ENCODE measurements around the gene ODAD4. TPM values are rescaled to one million over a fixed set of nuclear protein-coding genes. Genes with fewer than 3 reads are reported as not detected.

The ODAD4 gene
- polyA plus RNA-seq, 1 experiment: 0.56 TPM

GRCh38 chr17:41915566-41915965, 14.9 kb upstream of the ODAD4 start:
- ChIA-PET POLR2A (no interaction called here), CTCF (no interaction called here)
- H3K27me3 ChIP-seq (ENCODE audit: control insufficient read depth, insufficient read depth, low read length): no peaks in the 10 kb centered on the region
- DNase-seq (ENCODE audit: low read depth, low spot score): no peak
- no peak overlapping the region for H3K4me3 ChIP-seq (ENCODE audit: low read depth, low read length)
- H3K27ac ChIP-seq (ENCODE audit: low read depth, low read length): peak overlapping the region; percentile 21
- no peaks in the 10 kb centered on the region; the same call in 1 of the 2 replicates for H3K9me3 ChIP-seq (ENCODE audit: control insufficient read depth, insufficient read depth, low read length)
- TF ChIP-seq CTCF (IDR thresholded peaks at IDR 0.05; ENCODE audit: low read depth, low read length): no peak

GRCh38 chr17:41917192-41917591, 13.2 kb upstream of the ODAD4 start:
- Histone ChIP-seq H3K27ac (ENCODE audit: low read depth, low read length) (no peak overlapping the region), H3K27me3 (ENCODE audit: control insufficient read depth, insufficient read depth, low read length) (no peaks in the 10 kb centered on the region), H3K4me3 (ENCODE audit: low read depth, low read length) (peak overlapping the region; percentile 98), H3K9me3 (ENCODE audit: control insufficient read depth, insufficient read depth, low read length) (no peaks in the 10 kb centered on the region; the same call in 1 of the 2 replicates)
- ChIA-PET POLR2A (interaction anchor here (0.6 to 2.9 kb wide), 4 partner anchors 10 to 105 kb away, joined by 3 to 23 read pairs (median 6); partner anchors contain the start of genes CNP, FKBP10 and ODAD4), CTCF (interaction anchor here (0.7 to 1.9 kb wide), 2 partner anchors 116 to 810 kb away, joined by 3 to 5 read pairs; no protein-coding TSS in a partner anchor)
- no peak for TF ChIP-seq CTCF (IDR thresholded peaks at IDR 0.05; ENCODE audit: low read depth, low read length)
- no peak for DNase-seq (ENCODE audit: low read depth, low spot score)

- H3K9me3 ChIP-seq (ENCODE audit: control insufficient read depth, insufficient read depth, low read length): no peaks in the 10 kb centered on the region; the same call in 1 of the 2 replicates
- ChIA-PET POLR2A (interaction anchor here (1.2 to 2.9 kb wide), 8 partner anchors 11 to 230 kb away, joined by 3 to 23 read pairs (median 4); partner anchors contain the start of genes CNP, KLHL11, ODAD4 and P3H4), CTCF (interaction anchor here (0.7 to 1.9 kb wide), 3 partner anchors 22 to 810 kb away, joined by 3 to 5 read pairs (median 3); no protein-coding TSS in a partner anchor)
- H3K27me3 ChIP-seq (ENCODE audit: control insufficient read depth, insufficient read depth, low read length): no peaks in the 10 kb centered on the region
- peak overlapping the region; percentile 98 for H3K4me3 ChIP-seq (ENCODE audit: low read depth, low read length)
- no peak for DNase-seq (ENCODE audit: low read depth, low spot score)
- H3K27ac ChIP-seq (ENCODE audit: low read depth, low read length): peak overlapping the region; percentile 61
- TF ChIP-seq CTCF (IDR thresholded peaks at IDR 0.05; ENCODE audit: low read depth, low read length): no peak
Observed at GRCh38 chr17:41917679-41918313, 12.6 kb upstream of the ODAD4 start.

- DNase-seq (ENCODE audit: low read depth, low spot score): peak; percentile 90
- Histone ChIP-seq H3K4me3 (ENCODE audit: low read depth, low read length) (peak within 1 kb of the TSS; percentile 98), H3K27me3 (ENCODE audit: control insufficient read depth, insufficient read depth, low read length) (no peaks in the 10 kb centered on the region), H3K27ac (ENCODE audit: low read depth, low read length) (peak within 1 kb of the TSS; percentile 61), H3K9me3 (ENCODE audit: control insufficient read depth, insufficient read depth, low read length) (no peaks in the 10 kb centered on the region; the same call in 1 of the 2 replicates)
- CTCF ChIA-PET: interaction anchor here (1.2 to 1.9 kb wide), 2 partner anchors 23 to 117 kb away, joined by 3 to 5 read pairs; no protein-coding TSS in a partner anchor
- no peak for TF ChIP-seq CTCF (IDR thresholded peaks at IDR 0.05; ENCODE audit: low read depth, low read length)
- POLR2A ChIA-PET: interaction anchor here (0.5 to 2.9 kb wide), 15 partner anchors 8 to 1397 kb away, joined by 3 to 23 read pairs (median 4); partner anchors contain the start of genes CNP, KLHL11, ODAD4 and P3H4
Observed at GRCh38 chr17:41918314-41919164, 11.9 kb upstream of the ODAD4 start, which contains the start of gene ACLY. TSS of gene ACLY (minus strand) at chr17:41918951. CDS start at chr17:41913873, 5,078 bp downstream.

All from AG04450 (cell line).